ENCODE results near the gene CERCAM.

The CERCAM gene

DNA sequence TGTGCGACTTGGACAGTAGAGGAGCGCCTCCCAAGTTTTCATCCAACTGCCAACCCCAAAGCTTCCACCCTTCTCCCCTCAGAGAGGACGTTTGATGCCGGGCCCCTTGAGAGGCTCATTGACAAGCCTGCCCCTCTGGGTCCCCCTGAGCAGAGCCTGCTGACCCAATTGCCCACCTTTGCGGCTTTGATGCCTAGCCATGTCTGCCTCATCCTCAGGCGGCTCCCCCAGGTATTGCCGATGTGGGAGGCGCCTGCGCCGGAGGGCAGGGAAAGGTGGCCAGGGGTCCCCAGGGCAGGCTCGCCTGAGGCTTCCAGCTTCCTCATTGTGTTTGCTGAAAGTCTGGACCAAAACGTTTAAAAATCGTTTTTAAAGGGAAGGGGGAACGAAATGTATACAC is 36.5 kb downstream of the CERCAM start:
- DNase-seq, result no peak

DNA sequence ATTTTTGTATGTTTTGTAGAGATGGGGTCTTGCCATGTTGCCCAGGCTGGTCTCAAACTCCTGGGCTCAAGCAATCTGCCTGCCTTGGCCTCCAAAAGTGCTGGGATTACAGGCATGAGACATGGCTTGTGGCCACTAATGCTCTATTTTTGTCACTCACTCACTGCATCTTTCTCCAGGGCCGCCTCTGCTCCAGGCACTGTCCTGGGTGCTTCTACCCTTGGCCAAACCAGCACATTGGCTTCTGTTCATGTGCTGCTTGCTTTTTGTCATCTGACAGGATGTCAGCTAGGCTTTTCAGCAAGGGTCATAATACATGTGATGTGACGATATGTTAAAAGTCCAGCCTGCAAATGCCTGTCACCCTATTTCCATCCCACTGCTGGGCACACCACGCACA is 38.4 kb downstream of the CERCAM start:
- DNase-seq, result no peak

DNA sequence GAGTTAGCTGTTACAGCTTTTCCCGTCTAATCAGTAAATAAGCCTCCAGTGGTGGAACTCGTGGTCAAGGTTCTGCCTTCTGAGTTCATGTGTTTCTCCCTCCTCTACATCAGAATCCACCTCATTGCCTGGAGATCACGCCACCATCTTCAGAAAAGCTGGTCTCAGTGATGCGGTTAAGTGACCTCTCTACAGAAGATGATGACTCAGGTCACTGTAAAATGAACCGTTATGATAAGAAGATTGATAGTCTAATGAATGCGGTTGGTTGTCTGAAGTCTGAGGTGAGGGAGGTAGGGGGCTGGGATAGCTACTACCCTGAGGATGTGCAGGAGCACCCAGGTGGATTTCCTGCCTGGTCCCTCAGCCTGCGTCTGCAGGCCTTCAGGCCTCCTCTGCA is 48.4 kb downstream of the CERCAM start:
- DNase-seq, result no peak

DNA sequence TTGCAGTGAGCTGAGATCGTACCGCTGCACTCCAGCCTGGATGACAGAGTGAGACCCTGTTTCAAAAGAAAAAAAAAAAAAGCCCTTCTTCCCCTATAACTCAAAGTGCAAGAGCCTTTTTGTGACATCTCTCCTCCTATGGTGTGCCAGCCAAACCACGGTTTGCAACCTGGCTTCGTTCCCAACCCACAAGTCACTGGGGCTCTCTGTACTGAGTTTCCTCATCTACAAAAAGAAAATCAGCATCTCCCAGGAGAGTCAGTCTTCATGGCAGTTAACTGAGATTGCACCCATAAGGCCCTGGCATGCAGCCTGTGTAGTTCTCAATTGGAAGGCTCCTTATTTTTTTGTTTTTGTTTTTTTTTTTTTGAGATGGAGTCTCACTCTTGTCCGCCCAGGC is 49.9 kb downstream of the CERCAM start:
- DNase-seq, result peak; percentile 28

DNA sequence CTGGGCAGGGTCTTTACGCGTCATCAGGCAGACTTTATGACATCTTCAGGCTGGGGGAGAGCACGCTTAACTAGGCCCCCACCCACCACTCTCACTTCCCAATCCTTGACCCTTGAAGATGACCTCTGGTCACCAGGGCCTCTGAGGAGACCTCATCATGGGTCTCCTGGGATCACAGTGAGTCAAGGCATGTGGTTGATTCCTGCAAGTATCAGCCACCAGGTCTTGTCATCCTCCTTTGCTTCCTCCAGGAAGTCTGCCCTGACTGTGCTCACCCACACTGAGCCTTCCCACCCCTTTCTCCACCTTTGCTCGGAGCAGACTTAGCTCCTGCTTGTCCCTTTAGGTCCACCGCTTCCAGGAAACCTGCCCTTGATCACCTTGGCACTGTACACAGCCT is 52.4 kb downstream of the CERCAM start:
- DNase-seq, result no peak

DNA sequence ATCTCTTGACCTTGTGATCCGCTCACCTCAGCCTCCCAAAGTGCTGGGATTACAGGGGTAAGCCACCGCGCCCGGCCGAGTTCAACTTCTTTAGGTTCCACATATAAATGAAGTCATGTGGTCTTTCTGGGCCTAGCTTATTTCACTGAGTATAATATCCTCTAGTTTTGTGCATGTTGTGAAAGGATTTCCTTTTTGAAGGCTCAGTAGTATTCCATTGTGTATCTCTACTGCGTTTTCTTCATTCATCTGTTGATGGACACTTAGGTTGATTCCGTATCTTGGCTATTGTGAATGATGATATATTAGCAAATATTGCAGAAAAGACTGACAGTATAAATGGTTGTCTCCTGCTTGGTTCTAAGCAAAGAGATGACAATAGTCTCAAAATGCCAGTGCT is 55.2 kb downstream of the CERCAM start:
- no peak for DNase-seq

DNA sequence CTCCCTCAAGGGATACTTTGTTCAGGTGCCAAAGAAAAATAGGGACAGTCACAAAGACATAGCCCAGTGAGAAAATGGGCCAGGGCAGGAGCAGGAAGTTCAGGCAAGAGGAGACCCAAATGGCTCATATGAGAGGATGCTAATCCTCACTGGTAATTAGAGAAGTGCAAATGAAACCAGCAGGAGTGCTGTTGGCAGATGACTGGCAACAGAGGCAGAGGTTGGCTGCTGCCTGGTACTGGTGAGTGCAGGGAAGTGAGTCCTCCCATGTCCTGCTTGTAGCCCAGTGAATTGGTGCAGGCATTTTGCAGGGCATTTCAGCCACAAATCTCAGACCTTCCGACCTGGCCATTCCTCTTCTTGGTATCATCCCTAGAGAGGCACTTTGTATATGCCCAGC is 58.6 kb downstream of the CERCAM start:
- DNase-seq, result no peak

DNA sequence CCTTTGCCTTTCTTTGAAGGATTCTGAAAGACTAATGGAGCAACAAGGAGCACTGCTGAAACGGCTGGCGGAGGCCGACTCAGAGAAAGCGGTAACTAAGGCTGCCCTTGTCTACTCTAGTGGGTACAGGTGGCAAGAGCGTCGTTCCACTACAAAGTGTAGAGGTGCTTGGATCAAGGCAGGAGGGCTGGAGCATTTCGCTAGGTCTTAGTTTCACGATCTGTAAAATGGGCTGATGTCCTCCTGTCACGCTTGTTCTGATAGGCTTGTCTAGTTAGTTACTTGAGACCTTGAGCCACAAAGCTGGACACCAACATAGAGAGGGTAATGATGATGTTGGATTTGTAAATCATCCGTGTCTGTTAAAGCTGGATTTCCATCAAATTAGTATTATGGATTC is 60.9 kb downstream of the CERCAM start:
- no peak for DNase-seq

DNA sequence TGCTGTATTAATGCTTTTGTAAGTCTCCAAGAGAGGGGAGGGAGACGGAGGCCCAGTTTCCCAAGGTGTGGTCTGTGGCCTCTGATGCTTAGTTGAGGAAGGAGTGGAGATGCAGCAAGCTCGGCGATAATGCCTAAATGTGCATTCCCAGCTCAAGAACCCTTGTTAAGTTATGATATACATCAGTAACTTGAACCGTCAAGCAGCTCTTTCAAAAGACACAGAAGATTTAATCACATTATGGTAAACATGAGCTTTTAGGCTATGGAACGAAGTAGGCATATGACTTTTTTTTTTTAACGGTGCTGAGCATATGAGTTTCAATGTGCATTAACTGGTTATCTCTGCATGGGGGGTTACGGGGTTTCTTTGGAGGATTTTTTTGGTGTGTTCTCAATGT is 61.5 kb downstream of the CERCAM start:
- DNase-seq, result no peak

DNA sequence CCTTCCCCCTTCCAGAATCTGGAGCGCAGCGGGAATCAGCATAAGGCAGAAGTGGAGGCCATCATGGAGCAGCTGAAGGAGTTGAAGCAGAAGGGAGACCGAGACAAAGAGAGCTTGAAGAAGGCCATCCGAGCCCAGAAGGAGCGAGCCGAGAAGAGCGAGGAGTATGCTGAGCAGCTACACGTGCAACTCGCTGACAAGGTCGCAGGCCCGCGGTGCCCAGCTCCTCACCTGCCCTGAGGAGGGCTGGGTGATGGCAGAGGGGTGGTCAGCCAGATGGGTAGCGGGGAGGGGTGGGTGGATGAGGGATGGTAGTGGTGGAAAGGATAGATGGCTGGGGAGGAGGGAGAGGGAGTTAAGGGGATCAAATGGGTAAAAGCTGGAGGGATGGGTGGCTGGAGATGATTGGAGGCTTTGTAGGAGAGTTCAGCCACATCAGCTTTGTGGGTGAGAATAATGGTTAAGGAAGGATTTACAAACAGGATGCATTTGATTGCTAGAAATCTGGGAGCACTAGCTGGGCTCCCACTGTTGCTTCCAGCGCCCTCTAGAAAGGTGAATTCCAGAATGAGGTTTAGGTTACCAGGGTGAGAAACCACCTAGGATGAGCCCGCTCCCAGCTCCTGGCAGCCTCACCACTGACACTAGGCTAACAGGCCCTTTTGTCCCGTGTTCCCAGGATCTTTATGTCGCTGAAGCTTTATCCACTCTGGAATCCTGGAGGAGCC is 64.2 kb downstream of the CERCAM start:
- no peak for DNase-seq

DNA sequence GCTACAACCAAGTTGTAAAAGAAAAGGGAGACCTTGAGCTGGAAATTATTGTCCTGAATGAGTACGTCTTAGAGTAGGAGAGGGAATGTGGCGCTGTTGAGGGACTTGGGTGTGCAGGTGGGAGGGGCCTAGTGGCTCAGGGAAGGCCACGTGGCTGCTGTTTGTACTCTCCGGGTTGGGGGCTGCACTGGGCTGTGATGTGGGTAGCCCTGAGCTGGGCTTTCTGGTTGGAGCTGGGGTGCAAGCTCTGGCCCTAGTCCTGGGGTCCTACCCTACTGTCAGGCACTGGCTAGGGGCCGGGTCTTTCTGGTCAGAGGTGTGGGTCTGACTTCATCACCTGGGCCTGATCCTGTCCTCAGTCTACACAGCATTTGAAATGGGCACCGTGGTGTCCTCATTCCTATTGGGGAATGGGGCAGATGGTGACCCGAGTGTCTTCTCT is 64.8 kb downstream of the CERCAM start:
- DNase-seq, result no peak

DNA sequence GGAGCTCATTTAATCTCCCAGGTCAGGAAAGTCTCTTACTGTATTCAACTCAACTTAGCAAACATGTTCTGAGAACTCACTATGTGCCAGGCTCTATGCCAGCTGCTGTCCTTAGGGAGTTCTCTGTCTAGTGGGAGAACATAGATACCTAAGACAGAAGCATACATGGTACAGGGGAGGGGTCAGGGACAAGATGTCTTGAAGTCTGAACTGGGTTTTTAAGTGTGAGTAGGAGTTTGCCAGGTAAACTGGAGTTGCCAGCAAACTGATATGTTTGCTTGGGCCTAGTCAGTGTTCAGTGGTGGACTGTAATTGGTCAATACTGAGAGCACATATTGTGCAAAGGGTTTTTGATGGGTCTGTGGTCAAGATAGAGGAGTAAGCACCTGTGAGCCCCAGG is 65.5 kb downstream of the CERCAM start:
- no peak for DNase-seq

All from stimulated activated CD8-positive, alpha-beta memory T cell treated with anti-CD3 and anti-CD28 coated beads, Interleukin-4, amount 100 ng/mL, for 48 hours (primary cell).